GM21576 (cell line): Measurements from ENCODE around the gene ASTN2.

Experiments used
- ATAC-seq: cut with Tn5 transposase; IDR thresholded peaks from one replicate; pipeline ENCODE4 v1.9.1; 2021; ENCODE audit warnings: mild to moderate bottlenecking, moderate library complexity; ENCODE audit not compliant: unreplicated experiment

ASTN2 gene

GRCh38 chr9:117306032-117306431, 108.8 kb downstream of the ASTN2 start:
- no peak for ATAC-seq

GRCh38 chr9:117305454-117305853, 109.4 kb downstream of the ASTN2 start:
- ATAC-seq = no peak

GRCh38 chr9:117304549-117304948, 110.3 kb downstream of the ASTN2 start:
- ATAC-seq = no peak

GRCh38 chr9:117303643-117304230, 111.1 kb downstream of the ASTN2 start:
- ATAC-seq = no peak

- ATAC-seq = no peak
These were observed 112.4 kb downstream of the ASTN2 start for GRCh38 chr9:117302487-117302886.

GRCh38 chr9:117300371-117301110, 114.3 kb downstream of the ASTN2 start:
- no peak for ATAC-seq

GRCh38 chr9:117296453-117296852, 118.4 kb downstream of the ASTN2 start:
- no peak for ATAC-seq

- no peak for ATAC-seq
These were observed 121.4 kb downstream of the ASTN2 start for GRCh38 chr9:117293206-117294114.

- no peak for ATAC-seq
These were observed 123.8 kb downstream of the ASTN2 start for GRCh38 chr9:117290856-117291622.

GRCh38 chr9:117290306-117290840, 124.5 kb downstream of the ASTN2 start:
- no peak for ATAC-seq

- no peak for ATAC-seq
These were observed 128.6 kb downstream of the ASTN2 start for GRCh38 chr9:117286245-117286644.

- ATAC-seq = no peak
These were observed 130.4 kb downstream of the ASTN2 start for GRCh38 chr9:117284414-117284813.

GRCh38 chr9:117282541-117282940, 132.3 kb downstream of the ASTN2 start:
- no peak for ATAC-seq

GRCh38 chr9:117278471-117279035, 136.3 kb downstream of the ASTN2 start:
- ATAC-seq = no peak

- no peak for ATAC-seq
These were observed 136.8 kb downstream of the ASTN2 start for GRCh38 chr9:117278020-117278419.

- no peak for ATAC-seq
These were observed 138.4 kb downstream of the ASTN2 start for GRCh38 chr9:117276444-117276843.

- no peak for ATAC-seq
These were observed 141.2 kb downstream of the ASTN2 start for GRCh38 chr9:117273612-117274011.

- no peak for ATAC-seq
These were observed 145.9 kb downstream of the ASTN2 start for GRCh38 chr9:117268847-117269446.

- no peak for ATAC-seq
These were observed 147.9 kb downstream of the ASTN2 start for GRCh38 chr9:117266855-117267497.
